ENCODE results near the gene CAMKK1. TPM values are rescaled to one million over a fixed set of nuclear protein-coding genes. Genes with fewer than 3 reads are reported as not detected.
A peak's percentile ranks its signal among the peaks of the same experiment; 100 is the strongest.

The CAMKK1 gene
- total and polyA plus RNA-seq, 9 of the 15 experiments (the other 6 are each of a cell fraction or from before 2014, with no cell fraction given), result 0.34 to 7.5 (median 4.9) TPM

- TF ChIP-seq, protein P1, sequence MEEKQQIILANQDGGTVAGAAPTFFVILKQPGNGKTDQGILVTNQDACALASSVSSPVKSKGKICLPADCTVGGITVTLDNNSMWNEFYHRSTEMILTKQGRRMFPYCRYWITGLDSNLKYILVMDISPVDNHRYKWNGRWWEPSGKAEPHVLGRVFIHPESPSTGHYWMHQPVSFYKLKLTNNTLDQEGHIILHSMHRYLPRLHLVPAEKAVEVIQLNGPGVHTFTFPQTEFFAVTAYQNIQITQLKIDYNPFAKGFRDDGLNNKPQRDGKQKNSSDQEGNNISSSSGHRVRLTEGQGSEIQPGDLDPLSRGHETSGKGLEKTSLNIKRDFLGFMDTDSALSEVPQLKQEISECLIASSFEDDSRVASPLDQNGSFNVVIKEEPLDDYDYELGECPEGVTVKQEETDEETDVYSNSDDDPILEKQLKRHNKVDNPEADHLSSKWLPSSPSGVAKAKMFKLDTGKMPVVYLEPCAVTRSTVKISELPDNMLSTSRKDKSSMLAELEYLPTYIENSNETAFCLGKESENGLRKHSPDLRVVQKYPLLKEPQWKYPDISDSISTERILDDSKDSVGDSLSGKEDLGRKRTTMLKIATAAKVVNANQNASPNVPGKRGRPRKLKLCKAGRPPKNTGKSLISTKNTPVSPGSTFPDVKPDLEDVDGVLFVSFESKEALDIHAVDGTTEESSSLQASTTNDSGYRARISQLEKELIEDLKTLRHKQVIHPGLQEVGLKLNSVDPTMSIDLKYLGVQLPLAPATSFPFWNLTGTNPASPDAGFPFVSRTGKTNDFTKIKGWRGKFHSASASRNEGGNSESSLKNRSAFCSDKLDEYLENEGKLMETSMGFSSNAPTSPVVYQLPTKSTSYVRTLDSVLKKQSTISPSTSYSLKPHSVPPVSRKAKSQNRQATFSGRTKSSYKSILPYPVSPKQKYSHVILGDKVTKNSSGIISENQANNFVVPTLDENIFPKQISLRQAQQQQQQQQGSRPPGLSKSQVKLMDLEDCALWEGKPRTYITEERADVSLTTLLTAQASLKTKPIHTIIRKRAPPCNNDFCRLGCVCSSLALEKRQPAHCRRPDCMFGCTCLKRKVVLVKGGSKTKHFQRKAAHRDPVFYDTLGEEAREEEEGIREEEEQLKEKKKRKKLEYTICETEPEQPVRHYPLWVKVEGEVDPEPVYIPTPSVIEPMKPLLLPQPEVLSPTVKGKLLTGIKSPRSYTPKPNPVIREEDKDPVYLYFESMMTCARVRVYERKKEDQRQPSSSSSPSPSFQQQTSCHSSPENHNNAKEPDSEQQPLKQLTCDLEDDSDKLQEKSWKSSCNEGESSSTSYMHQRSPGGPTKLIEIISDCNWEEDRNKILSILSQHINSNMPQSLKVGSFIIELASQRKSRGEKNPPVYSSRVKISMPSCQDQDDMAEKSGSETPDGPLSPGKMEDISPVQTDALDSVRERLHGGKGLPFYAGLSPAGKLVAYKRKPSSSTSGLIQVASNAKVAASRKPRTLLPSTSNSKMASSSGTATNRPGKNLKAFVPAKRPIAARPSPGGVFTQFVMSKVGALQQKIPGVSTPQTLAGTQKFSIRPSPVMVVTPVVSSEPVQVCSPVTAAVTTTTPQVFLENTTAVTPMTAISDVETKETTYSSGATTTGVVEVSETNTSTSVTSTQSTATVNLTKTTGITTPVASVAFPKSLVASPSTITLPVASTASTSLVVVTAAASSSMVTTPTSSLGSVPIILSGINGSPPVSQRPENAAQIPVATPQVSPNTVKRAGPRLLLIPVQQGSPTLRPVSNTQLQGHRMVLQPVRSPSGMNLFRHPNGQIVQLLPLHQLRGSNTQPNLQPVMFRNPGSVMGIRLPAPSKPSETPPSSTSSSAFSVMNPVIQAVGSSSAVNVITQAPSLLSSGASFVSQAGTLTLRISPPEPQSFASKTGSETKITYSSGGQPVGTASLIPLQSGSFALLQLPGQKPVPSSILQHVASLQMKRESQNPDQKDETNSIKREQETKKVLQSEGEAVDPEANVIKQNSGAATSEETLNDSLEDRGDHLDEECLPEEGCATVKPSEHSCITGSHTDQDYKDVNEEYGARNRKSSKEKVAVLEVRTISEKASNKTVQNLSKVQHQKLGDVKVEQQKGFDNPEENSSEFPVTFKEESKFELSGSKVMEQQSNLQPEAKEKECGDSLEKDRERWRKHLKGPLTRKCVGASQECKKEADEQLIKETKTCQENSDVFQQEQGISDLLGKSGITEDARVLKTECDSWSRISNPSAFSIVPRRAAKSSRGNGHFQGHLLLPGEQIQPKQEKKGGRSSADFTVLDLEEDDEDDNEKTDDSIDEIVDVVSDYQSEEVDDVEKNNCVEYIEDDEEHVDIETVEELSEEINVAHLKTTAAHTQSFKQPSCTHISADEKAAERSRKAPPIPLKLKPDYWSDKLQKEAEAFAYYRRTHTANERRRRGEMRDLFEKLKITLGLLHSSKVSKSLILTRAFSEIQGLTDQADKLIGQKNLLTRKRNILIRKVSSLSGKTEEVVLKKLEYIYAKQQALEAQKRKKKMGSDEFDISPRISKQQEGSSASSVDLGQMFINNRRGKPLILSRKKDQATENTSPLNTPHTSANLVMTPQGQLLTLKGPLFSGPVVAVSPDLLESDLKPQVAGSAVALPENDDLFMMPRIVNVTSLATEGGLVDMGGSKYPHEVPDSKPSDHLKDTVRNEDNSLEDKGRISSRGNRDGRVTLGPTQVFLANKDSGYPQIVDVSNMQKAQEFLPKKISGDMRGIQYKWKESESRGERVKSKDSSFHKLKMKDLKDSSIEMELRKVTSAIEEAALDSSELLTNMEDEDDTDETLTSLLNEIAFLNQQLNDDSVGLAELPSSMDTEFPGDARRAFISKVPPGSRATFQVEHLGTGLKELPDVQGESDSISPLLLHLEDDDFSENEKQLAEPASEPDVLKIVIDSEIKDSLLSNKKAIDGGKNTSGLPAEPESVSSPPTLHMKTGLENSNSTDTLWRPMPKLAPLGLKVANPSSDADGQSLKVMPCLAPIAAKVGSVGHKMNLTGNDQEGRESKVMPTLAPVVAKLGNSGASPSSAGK (IDR thresholded peaks at IDR 0.05), result peak; percentile 22; the same call in 1 of the 2 replicates
- TF ChIP-seq STAT5B (CRISPR knock-in tag; IDR thresholded peaks at IDR 0.05) (no peak), CCNT2 (IDR thresholded peaks at IDR 0.05; ENCODE audit: borderline replicate concordance, extremely low read depth, insufficient read length, low read depth, low read length) (no peak), HMG20B (CRISPR knock-in tag; IDR thresholded peaks at IDR 0.05) (no peak), ZNF212 (CRISPR knock-in tag; IDR thresholded peaks at IDR 0.05) (no peak), NCOR1 (IDR thresholded peaks at IDR 0.05) (peak; percentile 48; the same call in 1 of the 2 replicates), CREB1 (IDR thresholded peaks at IDR 0.05) (no peak), CREB1 (CRISPR knock-in tag; IDR thresholded peaks at IDR 0.05) (peak; percentile 41; the same call in 1 of the 2 replicates), SNIP1 (IDR thresholded peaks at IDR 0.05; ENCODE audit: low read depth) (no peak), TCF15 (CRISPR knock-in tag; IDR thresholded peaks at IDR 0.05) (no peak), ZNF3 (CRISPR knock-in tag; IDR thresholded peaks at IDR 0.05) (no peak), PURB (CRISPR knock-in tag; IDR thresholded peaks at IDR 0.05; ENCODE audit: low read depth) (no peak), SOX6 (IDR thresholded peaks at IDR 0.05) (peak; percentile 37; the same call in 1 of the 2 replicates), RAD21 (CRISPR knock-in tag; conservative IDR thresholded peaks at IDR 0.05 in 1 of 2, IDR thresholded peaks at IDR 0.05 in 1 of 2) (peak in 1 of 2 experiments; percentile 2; a peak in 1 of 4 replicates)
These were observed 23.3 kb upstream of the CAMKK1 start, which contains the start of gene P2RX1 (continued) for GRCh38 chr17:3915995-3916696.
